GM12878 (cell line): ENCODE results near the gene SULT2B1. TPM values are rescaled to one million over a fixed set of nuclear protein-coding genes. Genes with fewer than 3 reads are reported as not detected.

Experiments
- ATAC-seq: fragments of 200-7000 bp; cut with Tn5 transposase; 3 replicates; pipeline ENCODE4 v1.9.1; 2020; ENCODE audit warnings: mild to moderate bottlenecking, moderate library complexity
- BruUV-seq: library from RNA; stranded (reverse); fragments of 400-500 nt; replicated peaks from 2 replicates; lab custom pipeline; 2021; lab: Mats Ljungman, UMichigan
- CTCF ChIA-PET: fragments of 300-600 bp; sonication (Branson Sonifier 250); formaldehyde crosslinking; extraction: SDS; loops from one replicate; lab custom pipeline; 2021; ENCODE audit warnings: inconsistent platforms; lab: Yijun Ruan, JAX
- POLR2A ChIA-PET: fragments of 350-600 bp; formaldehyde crosslinking; extraction: SDS; loops from one replicate; lab custom pipeline; 2021; ENCODE audit warnings: inconsistent platforms; lab: Charles Lee
- RAD21 ChIA-PET: fragments of 300-600 bp; sonication (Branson Sonifier 250); formaldehyde crosslinking; loops from one replicate; lab custom pipeline; 2023; ENCODE audit warnings: antibody characterized with exemption; ENCODE audit not compliant: unreplicated experiment; lab: Charles Lee
- SMC1A ChIA-PET: fragments of 300-600 bp; sonication (Branson Sonifier 250); formaldehyde crosslinking; loops from one replicate; lab custom pipeline; 2023; ENCODE audit not compliant: unreplicated experiment, uncharacterized antibody; lab: Charles Lee
- DNase-seq: peaks from one replicate; pipeline ENCODE4 v3.0.0-alpha.2; 2011; ENCODE audit warnings: low read depth, low spot score
- FAIRE-seq: peaks from 3 replicates; lab custom pipeline; 2011; peaks lifted over from hg19 to GRCh38; lab: Jason Lieb, UNC
- H2AFZ ChIP-seq: 2 replicates; pipeline ENCODE4 v1.6.0; 2011; ENCODE audit warnings: low read depth, low read length, control low read depth; ENCODE audit not compliant: control insufficient read depth
- H3K27ac ChIP-seq: 2 replicates; pipeline ENCODE4 v1.5.1; 2011; ENCODE audit warnings: control low read depth; ENCODE audit not compliant: control insufficient read depth, insufficient read depth
- H3K27me3 ChIP-seq, 2 experiments: replicated peaks in 1 of 2; 2 replicates each; pipeline versions ENCODE4 v1.6.0 to v1.6.1; 2011; ENCODE audit warnings: low read length in 1 of 2; ENCODE audit not compliant: control insufficient read depth in 2 of 2, insufficient read depth in 2 of 2
- H3K36me3 ChIP-seq, 2 experiments: 2 replicates each; pipeline ENCODE4 v1.5.1; 2011; ENCODE audit warnings: low read length in 1 of 2; ENCODE audit not compliant: control insufficient read depth in 2 of 2, insufficient read depth in 2 of 2
- H3K4me1 ChIP-seq: 2 replicates; pipeline ENCODE4 v1.6.1; 2011; ENCODE audit warnings: mild to moderate bottlenecking, low read length, moderate library complexity, mixed read lengths; ENCODE audit not compliant: control insufficient read depth, insufficient read depth
- H3K4me2 ChIP-seq: 2 replicates; pipeline ENCODE4 v1.6.0; 2011; ENCODE audit warnings: control low read depth; ENCODE audit not compliant: control insufficient read depth, insufficient read depth
- H3K4me3 ChIP-seq: fragments of 200-600 bp; sonication (generic); 2 replicates; pipeline ENCODE4 v1.5.1; 2016
- H3K79me2 ChIP-seq: 2 replicates; pipeline ENCODE4 v1.6.0; 2011; ENCODE audit warnings: low read length; ENCODE audit not compliant: control insufficient read depth, insufficient read depth
- H3K9ac ChIP-seq: 2 replicates; pipeline ENCODE4 v1.8.0; 2011; ENCODE audit warnings: low read length, control low read depth, mixed read lengths; ENCODE audit not compliant: control insufficient read depth, insufficient read depth
- H3K9me3 ChIP-seq: replicated peaks from 3 replicates; pipeline ENCODE4 v1.5.1; 2011; ENCODE audit warnings: mild to moderate bottlenecking, low read length; ENCODE audit not compliant: control insufficient read depth, insufficient read depth
- H4K20me1 ChIP-seq: 2 replicates; pipeline ENCODE4 v1.6.0; 2011; ENCODE audit not compliant: control insufficient read depth, insufficient read depth
- CEBPB ChIP-seq, 2 experiments: fragments of 150-350 bp in 1 of 2; IDR thresholded peaks; 2 replicates each; pipeline ENCODE4 v1.6.1; 2012 to 2014; ENCODE audit warnings: low read depth in 2 of 2, low read length in 2 of 2, borderline replicate concordance in 1 of 2, inconsistent platforms in 1 of 2
- CHD4 ChIP-seq: fragments of 200-600 bp; sonication (generic); IDR thresholded peaks from 2 replicates; pipeline ENCODE4 v1.6.1; 2016; ENCODE audit warnings: mild to moderate bottlenecking
- CREB1 ChIP-seq: IDR thresholded peaks from 2 replicates; pipeline ENCODE4 v1.6.1; 2012; ENCODE audit warnings: low read depth, mild to moderate bottlenecking, inconsistent platforms
- ESRRA ChIP-seq: IDR thresholded peaks from 2 replicates; pipeline ENCODE4 v1.6.1; 2012; ENCODE audit warnings: mild to moderate bottlenecking, low read length, improper control_type of control experiment
- EZH2 ChIP-seq: IDR thresholded peaks from 2 replicates; pipeline ENCODE4 v1.6.1; 2012; ENCODE audit warnings: low read depth, mild to moderate bottlenecking, control low read depth, inconsistent platforms, low read length, borderline replicate concordance; ENCODE audit not compliant: control insufficient read depth
- FOS ChIP-seq: IDR thresholded peaks from 3 replicates; pipeline ENCODE4 v1.6.1; 2011; ENCODE audit warnings: borderline replicate concordance; ENCODE audit not compliant: insufficient read length; ENCODE audit errors: extremely low read depth
- MTA2 ChIP-seq: fragments of 450-650 bp; IDR thresholded peaks from 2 replicates; pipeline ENCODE4 v1.6.1; 2016; ENCODE audit warnings: low read depth, mild to moderate bottlenecking, moderate library complexity
- MXI1 ChIP-seq: fragments of 150-350 bp; IDR thresholded peaks from 2 replicates; pipeline ENCODE4 v1.6.1; 2011; ENCODE audit warnings: low read depth, mild to moderate bottlenecking, inconsistent platforms, low read length, improper control_type of control experiment
- RUNX3 ChIP-seq: IDR thresholded peaks from 2 replicates; pipeline ENCODE4 v1.6.1; 2012; ENCODE audit warnings: low read length, inconsistent platforms
- SIN3A ChIP-seq: IDR thresholded peaks from 2 replicates; pipeline ENCODE4 v1.6.1; 2012; ENCODE audit warnings: low read depth, low read length, improper control_type of control experiment
- STAT3 ChIP-seq: IDR thresholded peaks from 2 replicates; pipeline ENCODE4 v1.6.1; 2011; ENCODE audit warnings: low read depth, low read length, improper control_type of control experiment
- TCF12 ChIP-seq: IDR thresholded peaks from 2 replicates; pipeline ENCODE4 v1.6.1; 2011; ENCODE audit warnings: low read depth, mild to moderate bottlenecking, low read length
- ZSCAN29 ChIP-seq: fragments of 450-650 bp; IDR thresholded peaks from 2 replicates; pipeline ENCODE4 v1.6.1; 2017; ENCODE audit warnings: mild to moderate bottlenecking, moderate library complexity
- WGBS: methylation state at CpG from one replicate; pipeline ENCODE4 v1.1.6; 2016; ENCODE audit warnings: low lambda C conversion rate; ENCODE audit not compliant: insufficient replicate concordance, insufficient coverage; ENCODE audit errors: missing lambda C conversion rate; 5-methylcytosine and 5-hydroxymethylcytosine counted together
- in situ Hi-C: fragments of 300-500 bp; cut with MboI; formaldehyde crosslinking; loops from 9 replicates; pipeline ENCODE4 v1.14.3; 2018; ENCODE audit warnings: mixed read lengths
- intact Hi-C: fragments of 100-400 bp; cut with micrococcal nuclease; formaldehyde crosslinking; loops from one replicate; pipeline ENCODE4 v1.14.2; 2022; ENCODE audit not compliant: unreplicated experiment
- polyA plus RNA-seq, 11 experiments: library from polyadenylated mRNA; depleted of rRNA in 4 of 11; unstranded in 6 of 11; stranded (reverse) in 5 of 11; fragments of >200 nt; fragmentation: Nextera tagmentation in 4 of 11; fragmentation: Illumina TruSeq in 1 of 11; extraction: Ambion mirVana in 4 of 11; extraction: Trizol in 1 of 11; gene quantifications; 1 replicate in 1 of 11; 2 replicates in 10 of 11; pipeline versions ENCODE4 v1.2.1 to v1.2.3, GENCODE V29; 2011 to 2016; ENCODE audit warnings: inconsistent platforms in 2 of 11, missing spikeins in 2 of 11, low read depth in 1 of 11
- total RNA-seq, 4 experiments: library from RNA; depleted of rRNA in 3 of 4; stranded (reverse); fragments of >200 nt in 3 of 4; fragmentation: Illumina TruSeq in 1 of 4; extraction: Trizol in 1 of 4; gene quantifications; 2 replicates each; pipeline versions ENCODE4 v1.2.1 to v1.2.3, GENCODE V29; 2013 to 2021
- TF ChIP-seq, protein P1 (sequence below): fragments of 450-650 bp; conservative IDR thresholded peaks from 2 replicates; pipeline ENCODE4 v1.6.1; 2017; ENCODE audit warnings: mild to moderate bottlenecking, moderate library complexity
- TF ChIP-seq, protein P2 (sequence below): IDR thresholded peaks from 2 replicates; pipeline ENCODE4 v1.6.1; 2011; ENCODE audit warnings: mild to moderate bottlenecking, low read depth, low read length, moderate library complexity; ENCODE audit not compliant: insufficient replicate concordance
- TF ChIP-seq, protein P3 (sequence below): fragments of 150-350 bp; IDR thresholded peaks from 2 replicates; pipeline ENCODE4 v1.6.1; 2016; ENCODE audit warnings: low read depth, low read length

The SULT2B1 gene
- total and polyA plus RNA-seq, 10 of the 15 experiments (the other 5 are each of a cell fraction or from before 2014, with no cell fraction given) = 0.11 to 0.14 TPM; not detected in 8

DNA sequence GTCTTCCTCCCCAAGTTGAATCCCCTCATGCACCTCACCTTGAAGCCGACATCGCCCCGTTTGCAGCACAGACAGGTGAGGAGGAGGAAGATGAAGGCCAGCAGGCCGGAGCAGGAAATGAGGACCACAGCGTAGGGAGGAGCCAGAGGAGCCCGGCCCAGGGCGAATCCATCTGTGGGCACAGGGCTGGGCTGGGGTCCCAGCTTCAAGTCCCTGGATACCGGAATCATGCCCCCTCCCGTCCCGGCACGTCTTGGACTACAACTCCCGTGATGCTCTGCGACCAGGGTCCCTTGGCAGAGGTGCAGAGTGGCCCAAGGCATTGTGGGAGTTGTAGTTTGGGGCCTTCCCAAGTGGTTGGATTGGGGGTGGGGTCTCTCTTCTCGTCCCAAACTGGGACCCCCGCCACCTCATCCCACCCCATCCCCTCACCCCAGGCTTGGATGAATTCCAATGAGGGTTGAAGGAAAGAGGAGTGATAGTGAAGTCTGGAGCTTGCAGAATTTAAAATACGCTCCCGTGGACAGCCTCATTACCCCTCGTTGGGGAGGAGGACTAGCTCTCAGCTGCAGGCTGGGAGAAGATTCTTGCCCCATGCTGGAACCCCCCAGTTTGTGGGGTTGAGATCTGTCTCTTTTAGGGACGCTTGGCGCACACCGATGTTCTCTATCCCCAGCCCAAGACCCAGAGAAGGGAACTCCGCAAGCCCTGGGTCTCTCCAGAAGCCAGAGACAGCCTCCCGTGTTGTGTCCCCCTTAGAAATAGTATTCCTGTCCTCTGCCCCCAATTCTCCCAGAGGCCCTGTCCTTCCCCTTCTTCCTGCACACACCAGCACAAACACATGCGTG lies 41.3 kb upstream of the SULT2B1 start (continued):
- TF ChIP-seq SIN3A (no peak), CHD4 (no peak), ESRRA (no peak), TCF12 (no peak), CREB1 (0 out of 2 replicates have a peak, but pooled peaks have one; percentile 17)
- TF ChIP-seq, protein P1, sequence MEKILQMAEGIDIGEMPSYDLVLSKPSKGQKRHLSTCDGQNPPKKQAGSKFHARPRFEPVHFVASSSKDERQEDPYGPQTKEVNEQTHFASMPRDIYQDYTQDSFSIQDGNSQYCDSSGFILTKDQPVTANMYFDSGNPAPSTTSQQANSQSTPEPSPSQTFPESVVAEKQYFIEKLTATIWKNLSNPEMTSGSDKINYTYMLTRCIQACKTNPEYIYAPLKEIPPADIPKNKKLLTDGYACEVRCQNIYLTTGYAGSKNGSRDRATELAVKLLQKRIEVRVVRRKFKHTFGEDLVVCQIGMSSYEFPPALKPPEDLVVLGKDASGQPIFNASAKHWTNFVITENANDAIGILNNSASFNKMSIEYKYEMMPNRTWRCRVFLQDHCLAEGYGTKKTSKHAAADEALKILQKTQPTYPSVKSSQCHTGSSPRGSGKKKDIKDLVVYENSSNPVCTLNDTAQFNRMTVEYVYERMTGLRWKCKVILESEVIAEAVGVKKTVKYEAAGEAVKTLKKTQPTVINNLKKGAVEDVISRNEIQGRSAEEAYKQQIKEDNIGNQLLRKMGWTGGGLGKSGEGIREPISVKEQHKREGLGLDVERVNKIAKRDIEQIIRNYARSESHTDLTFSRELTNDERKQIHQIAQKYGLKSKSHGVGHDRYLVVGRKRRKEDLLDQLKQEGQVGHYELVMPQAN = no peak
- TF ChIP-seq, all 136 proteins: peak for 12

DNA sequence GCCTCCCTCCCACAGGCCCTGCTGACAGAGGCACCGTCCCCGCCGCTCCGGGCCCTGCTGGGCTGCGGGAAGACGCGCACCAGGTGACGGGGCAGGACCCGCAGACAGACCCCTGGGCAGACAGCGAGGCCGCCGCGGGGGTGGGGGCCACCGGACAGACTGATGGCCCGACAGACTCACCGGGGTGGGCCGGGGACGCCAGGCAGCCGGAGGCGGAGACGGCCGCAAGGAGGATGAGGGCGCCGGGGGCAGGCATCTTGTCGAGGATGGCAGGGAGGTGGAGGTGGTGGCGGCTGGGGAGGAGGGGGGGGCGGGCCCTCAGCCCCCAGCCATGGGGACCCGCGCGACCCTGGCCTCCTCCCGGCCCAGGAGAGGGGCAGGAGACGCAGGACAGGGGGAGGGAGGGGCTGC lies 40.6 kb upstream of the SULT2B1 start:
- H3K36me3 ChIP-seq = no peaks in the 10 kb centered on the region
- no TSS peak for BruUV-seq
- H3K79me2 ChIP-seq = no peaks in the 10 kb centered on the region
- CTCF ChIA-PET = interaction anchor here (7.1 kb wide), 1 partner anchor 74 kb away, joined by 131 read pairs; no protein-coding TSS in a partner anchor
- H3K4me2 ChIP-seq = no peak overlapping the region
- SMC1A ChIA-PET = no interaction called here
- no peaks in the 10 kb centered on the region for H3K9me3 ChIP-seq
- H3K9ac ChIP-seq = no peak overlapping the region
- no peaks in the 10 kb centered on the region; the same call in 1 of the 2 replicates for H4K20me1 ChIP-seq
- ATAC-seq = no peak
- H3K4me3 ChIP-seq = no peak overlapping the region
- RAD21 ChIA-PET = no interaction called here
- in situ Hi-C loops (no loop called here), intact Hi-C loops (no loop called here)
- POLR2A ChIA-PET = no interaction called here
- H3K4me1 ChIP-seq = peaks cover 18% of the 10 kb centered on the region
- DNase-seq = no peak
- FAIRE-seq = no peak
- WGBS = 0% methylated on average over 1 of the region's 32 CpGs
- H2AFZ ChIP-seq = no peak overlapping the region
- H3K27me3 ChIP-seq = peaks cover 2 to 4% of the 10 kb centered on the region in 2 experiments; a peak in 3 of 4 replicates
- no peak overlapping the region for H3K27ac ChIP-seq
- TF ChIP-seq RUNX3 = no peak
- TF ChIP-seq, protein P2, sequence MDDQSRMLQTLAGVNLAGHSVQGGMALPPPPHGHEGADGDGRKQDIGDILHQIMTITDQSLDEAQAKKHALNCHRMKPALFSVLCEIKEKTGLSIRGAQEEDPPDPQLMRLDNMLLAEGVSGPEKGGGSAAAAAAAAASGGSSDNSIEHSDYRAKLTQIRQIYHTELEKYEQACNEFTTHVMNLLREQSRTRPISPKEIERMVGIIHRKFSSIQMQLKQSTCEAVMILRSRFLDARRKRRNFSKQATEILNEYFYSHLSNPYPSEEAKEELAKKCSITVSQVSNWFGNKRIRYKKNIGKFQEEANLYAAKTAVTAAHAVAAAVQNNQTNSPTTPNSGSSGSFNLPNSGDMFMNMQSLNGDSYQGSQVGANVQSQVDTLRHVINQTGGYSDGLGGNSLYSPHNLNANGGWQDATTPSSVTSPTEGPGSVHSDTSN = no peak
- no peak for TF ChIP-seq EZH2
- no peak for TF ChIP-seq STAT3
- TF ChIP-seq MTA2 = no peak
- TF ChIP-seq ZSCAN29 = no peak
- no peak for TF ChIP-seq CHD4
- TF ChIP-seq CEBPB (IDR thresholded peaks at IDR 0.05; ENCODE audit: borderline replicate concordance in 1 of 2, low read depth in 2 of 2, low read length in 2 of 2) = no peak
- no peak for TF ChIP-seq MXI1
- TF ChIP-seq FOS = no peak
- TF ChIP-seq, protein P3, sequence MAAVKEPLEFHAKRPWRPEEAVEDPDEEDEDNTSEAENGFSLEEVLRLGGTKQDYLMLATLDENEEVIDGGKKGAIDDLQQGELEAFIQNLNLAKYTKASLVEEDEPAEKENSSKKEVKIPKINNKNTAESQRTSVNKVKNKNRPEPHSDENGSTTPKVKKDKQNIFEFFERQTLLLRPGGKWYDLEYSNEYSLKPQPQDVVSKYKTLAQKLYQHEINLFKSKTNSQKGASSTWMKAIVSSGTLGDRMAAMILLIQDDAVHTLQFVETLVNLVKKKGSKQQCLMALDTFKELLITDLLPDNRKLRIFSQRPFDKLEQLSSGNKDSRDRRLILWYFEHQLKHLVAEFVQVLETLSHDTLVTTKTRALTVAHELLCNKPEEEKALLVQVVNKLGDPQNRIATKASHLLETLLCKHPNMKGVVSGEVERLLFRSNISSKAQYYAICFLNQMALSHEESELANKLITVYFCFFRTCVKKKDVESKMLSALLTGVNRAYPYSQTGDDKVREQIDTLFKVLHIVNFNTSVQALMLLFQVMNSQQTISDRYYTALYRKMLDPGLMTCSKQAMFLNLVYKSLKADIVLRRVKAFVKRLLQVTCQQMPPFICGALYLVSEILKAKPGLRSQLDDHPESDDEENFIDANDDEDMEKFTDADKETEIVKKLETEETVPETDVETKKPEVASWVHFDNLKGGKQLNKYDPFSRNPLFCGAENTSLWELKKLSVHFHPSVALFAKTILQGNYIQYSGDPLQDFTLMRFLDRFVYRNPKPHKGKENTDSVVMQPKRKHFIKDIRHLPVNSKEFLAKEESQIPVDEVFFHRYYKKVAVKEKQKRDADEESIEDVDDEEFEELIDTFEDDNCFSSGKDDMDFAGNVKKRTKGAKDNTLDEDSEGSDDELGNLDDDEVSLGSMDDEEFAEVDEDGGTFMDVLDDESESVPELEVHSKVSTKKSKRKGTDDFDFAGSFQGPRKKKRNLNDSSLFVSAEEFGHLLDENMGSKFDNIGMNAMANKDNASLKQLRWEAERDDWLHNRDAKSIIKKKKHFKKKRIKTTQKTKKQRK = no peak
